HG03520 (cell line): Measurements from ENCODE around the gene COL4A2.

Experiments used
- ATAC-seq: cut with Tn5 transposase; IDR thresholded peaks from one replicate; pipeline ENCODE4 v1.9.1; 2021; ENCODE audit warnings: mild to moderate bottlenecking, moderate library complexity; ENCODE audit not compliant: unreplicated experiment

Gene COL4A2

GRCh38 chr13:110289174-110289573, 17.9 kb upstream of the COL4A2 start:
- no peak for ATAC-seq

DNA sequence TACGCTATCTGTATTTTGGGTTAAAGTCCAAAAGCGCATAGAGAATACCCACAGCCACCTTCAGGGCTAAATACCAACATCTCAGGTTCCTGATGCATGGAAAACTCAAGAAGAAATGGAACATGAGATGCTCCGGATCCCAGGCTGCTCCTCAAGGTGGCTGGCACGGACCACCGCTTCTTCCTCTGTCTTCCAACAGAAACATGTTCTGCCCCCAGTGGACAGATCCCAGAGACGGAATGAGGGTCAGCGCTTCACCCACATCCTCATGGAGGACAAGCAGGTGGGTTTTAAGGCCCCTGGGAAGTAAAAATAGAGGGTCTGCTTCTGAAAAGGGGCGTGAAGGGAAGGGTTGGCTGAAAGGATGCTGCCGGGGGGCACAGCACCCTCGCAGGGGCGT, 17.4 kb upstream of the COL4A2 start:
- ATAC-seq, result no peak

GRCh38 chr13:110290153-110290552, 16.9 kb upstream of the COL4A2 start:
- ATAC-seq, result no peak

- ATAC-seq, result no peak
These were observed 16.3 kb upstream of the COL4A2 start for GRCh38 chr13:110290826-110291225.

- ATAC-seq, result no peak
These were observed 15.8 kb upstream of the COL4A2 start for GRCh38 chr13:110291286-110291685.

- ATAC-seq, result no peak
These were observed 14.0 kb upstream of the COL4A2 start for GRCh38 chr13:110293037-110293436.

DNA sequence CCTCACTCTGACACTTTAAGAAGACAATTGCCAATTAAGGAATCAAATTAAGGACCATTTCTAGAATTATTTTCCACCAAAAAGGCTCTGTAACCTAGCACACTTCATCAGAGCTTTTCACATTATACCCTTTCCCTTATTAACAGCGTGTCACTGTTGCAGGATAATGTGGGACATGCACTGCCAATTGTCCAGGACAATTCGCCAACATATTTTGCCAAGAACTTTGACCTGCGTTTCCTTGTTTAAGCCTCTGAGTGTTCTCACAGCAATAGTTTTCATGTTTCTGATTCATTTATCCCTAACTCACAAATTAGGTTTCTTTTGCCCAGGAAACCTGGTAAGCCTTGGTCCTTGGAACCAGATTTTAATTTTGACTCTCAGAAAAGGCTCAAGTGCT, 13.4 kb upstream of the COL4A2 start:
- no peak for ATAC-seq

DNA sequence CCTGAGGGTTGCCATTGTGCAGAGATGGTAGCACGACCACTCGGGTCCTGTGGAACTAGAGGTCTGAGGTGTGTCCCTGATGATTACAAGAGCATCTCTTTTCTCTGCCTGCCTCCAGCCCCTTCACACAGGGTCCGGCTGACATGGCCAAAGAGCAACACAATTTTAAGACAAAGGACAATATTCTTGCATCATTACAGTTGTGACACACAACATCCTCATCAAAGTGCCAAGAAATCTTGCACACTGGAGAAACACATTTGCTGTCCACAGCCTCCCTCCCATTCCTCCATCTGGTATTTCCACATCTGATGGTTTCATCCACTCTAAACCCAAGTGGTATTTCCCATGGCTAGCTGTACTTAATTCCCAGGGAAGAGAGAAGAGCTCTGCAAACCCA, 12.9 kb upstream of the COL4A2 start:
- no peak for ATAC-seq

DNA sequence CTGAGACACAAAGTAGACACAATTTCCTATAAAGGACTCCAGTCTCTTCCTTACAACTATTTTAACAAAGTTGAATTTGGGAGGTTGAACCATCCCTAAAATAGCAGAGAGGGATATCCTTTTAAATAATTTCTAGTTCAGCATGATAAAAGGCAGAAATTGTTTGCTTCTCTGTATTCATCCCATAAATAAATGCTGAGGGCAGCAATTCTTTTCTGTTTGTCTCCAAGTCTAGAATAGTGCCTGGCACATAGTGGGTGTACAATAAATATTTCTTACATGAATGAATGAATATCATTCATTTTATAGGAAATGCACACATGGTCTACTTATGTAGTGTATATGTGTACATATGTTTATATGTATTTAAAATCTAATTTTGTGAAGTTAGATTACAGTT, 12.5 kb upstream of the COL4A2 start:
- no peak for ATAC-seq

- ATAC-seq, result no peak
These were observed 10.1 kb upstream of the COL4A2 start for GRCh38 chr13:110297011-110297410.

- ATAC-seq, result no peak
These were observed 9.1 kb upstream of the COL4A2 start for GRCh38 chr13:110297766-110298504.

- ATAC-seq, result no peak
These were observed 8.4 kb upstream of the COL4A2 start for GRCh38 chr13:110298505-110299282.

DNA sequence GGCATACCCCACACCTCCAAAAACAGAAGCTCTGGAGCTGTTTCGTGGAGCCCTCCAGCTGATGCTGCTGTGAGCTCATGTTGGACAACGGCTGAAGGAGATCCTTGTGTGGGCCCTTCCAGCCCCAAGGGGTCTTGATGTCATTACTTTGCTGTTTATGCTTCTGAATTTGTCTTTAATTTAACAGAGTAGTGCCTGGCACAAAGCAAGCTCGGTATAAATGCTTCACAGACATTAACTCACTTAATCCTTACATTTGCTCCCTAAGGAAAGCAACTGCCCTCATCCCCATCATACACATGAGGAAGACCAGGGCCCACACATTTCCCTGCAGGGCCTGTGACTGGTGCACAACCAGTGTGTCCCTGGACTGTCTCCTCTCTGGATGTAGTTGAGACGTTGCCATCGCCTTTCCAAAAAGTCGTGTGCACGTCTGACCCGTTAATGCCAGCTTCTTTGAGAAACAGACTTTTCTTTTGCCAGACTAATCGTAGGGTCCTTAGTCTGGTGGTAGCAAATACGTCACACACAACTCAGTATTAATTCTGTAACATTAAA, 7.7 kb upstream of the COL4A2 start:
- no peak for ATAC-seq

- ATAC-seq, result no peak
These were observed 6.8 kb upstream of the COL4A2 start for GRCh38 chr13:110300090-110300815.

DNA sequence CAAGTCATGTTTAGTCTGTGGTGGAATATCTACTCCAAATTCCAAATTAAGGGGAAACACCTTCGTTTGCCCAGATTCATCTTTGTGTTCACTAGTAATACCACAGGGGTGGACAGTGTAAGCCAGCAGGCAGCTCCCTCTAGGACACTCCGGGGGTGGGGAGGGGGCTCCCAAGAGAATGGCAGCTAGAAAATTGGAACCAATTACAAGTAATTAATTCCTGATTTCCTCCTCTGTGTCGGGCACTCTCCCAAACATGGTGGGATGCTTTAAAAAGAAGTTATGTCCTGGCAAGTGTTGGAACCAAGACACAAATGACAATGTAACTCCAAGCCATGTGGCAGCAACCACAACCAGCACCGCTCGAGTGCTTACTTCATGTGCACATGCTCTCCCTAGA, 6.0 kb upstream of the COL4A2 start:
- no peak for ATAC-seq

DNA sequence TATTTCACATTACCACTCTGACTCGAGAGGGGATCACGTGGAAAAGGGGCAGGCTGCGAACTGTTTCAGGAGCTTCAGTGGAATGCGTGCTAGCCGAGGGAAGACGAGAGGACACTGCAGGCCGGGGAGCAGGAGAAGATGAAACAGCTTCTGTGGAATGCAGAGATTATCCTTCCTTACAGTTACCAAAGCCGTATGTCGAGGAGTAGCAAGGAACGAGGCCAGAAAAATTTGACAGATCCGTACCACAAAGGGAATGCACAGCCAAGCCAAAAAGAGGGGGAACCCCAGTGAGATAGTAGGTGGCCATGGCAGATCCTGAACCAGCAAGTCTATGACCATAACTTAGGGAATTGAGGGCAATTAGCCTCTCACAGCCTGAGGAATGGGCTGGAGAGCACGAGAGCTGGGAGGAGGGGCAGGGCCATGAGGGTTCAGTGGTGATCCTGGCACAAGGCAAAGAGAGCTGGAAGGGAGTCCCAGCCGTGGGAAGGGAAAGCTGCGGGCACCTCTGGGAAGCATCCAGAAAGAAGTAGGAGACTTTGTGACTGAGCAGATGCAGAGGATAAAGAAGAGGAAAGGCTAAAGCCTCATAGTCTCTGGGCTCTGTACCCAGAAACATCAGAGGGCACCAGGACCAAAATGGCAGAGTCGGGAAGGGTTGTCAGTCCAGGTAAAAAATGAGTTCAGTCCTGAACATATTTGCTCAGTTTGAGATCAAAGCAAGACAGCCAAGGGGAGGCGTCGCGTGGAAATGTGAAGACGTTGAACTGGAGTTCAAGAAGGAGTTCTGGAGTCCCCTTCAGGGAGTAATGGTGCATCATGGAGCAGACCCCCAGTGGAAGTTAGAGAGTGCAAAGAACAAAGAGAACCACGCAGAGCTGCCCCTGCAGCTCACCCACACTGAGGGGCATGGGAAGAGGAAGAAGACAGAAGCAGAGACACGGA, 5.2 kb upstream of the COL4A2 start:
- ATAC-seq, result no peak

DNA sequence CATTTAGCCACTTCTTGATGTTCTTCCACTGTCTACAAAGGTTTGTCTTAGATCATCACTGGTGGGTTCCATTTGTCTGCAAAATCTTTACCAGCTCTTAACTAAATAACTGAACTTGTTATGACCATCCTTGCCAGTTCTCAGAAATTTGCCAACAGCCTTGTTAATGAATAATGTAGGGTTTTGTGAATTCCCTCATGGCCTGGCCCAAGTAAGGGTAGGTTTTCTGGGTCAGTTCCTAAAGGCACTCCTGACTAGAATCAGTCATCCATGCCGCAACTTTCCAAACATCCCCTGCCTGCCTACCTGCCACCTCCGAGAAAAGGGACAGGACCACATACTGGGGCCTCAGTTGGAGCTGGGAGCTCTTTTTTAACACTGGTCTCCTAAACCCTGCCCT, 4.1 kb upstream of the COL4A2 start:
- ATAC-seq, result no peak

- ATAC-seq, result no peak
These were observed 3.4 kb upstream of the COL4A2 start for GRCh38 chr13:110303644-110304043.

GRCh38 chr13:110304256-110304655, 2.8 kb upstream of the COL4A2 start:
- no peak for ATAC-seq

GRCh38 chr13:110305001-110305400, 2.1 kb upstream of the COL4A2 start:
- no peak for ATAC-seq
